MV-4-11 (cell line): Measurements from ENCODE around the gene NUDT1.

Experiments used
- DNase-seq: peaks from one replicate; lab custom pipeline; 2025; lab: John Stamatoyannopoulos, UW

The NUDT1 gene

DNA sequence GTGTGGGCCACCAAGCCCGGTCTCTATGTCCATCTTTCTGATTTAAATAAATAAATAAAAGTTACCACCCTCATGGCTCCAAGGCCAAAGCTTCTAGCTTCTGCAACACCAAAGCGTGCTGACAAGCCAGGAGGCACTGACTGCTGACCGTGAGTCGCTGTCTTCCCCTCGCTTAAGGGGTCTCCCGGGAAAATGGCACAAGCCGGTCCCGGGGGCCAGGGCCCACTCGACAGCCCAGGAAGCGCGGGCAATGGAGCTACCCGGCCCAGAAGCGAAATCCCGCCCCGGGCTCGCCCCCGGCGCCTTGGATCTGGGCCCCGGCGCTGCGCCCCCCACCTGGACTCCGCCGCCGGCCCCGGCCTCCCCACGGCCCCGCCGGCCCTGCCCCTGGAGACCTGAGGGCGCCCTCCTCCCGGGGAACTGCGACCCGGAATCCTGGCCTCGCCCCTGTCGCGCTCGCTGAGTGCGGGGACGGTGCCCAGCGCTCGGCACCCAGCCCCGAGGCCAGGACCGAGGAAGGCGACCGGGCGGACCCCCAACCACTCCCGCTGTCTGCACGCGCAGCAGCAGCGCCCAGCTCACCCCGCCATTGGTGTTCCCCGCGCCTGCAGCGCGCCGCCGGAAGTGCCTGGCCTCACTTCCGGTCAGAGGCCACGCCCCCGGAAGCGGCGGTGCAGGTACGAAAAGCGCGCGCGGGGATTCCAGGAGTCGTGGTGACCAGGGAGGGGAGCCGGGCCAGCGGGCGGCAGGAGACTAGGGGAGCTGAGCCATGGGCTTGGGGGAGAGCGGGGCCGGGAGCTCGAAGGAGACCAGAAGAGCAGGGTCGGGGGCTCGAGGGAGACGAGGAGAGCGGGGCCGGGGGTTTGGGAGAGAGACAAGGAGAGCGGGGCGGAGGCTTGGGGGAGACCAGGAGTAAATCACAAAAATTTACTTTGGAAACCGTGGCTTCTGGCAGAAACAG lies at the start of gene NUDT1, which contains the start of gene MRM2:
Gene NUDT1, plus strand, starts transcription at position 647 of the 961 bp plus-strand sequence. CDS start 2,349 bp downstream, outside the sequence.
Gene MRM2, minus strand, starts transcription at position 626 of the 961 bp plus-strand sequence. Its CDS starts 36 bp downstream, at position 590.
- peak; percentile 62 for DNase-seq

DNA sequence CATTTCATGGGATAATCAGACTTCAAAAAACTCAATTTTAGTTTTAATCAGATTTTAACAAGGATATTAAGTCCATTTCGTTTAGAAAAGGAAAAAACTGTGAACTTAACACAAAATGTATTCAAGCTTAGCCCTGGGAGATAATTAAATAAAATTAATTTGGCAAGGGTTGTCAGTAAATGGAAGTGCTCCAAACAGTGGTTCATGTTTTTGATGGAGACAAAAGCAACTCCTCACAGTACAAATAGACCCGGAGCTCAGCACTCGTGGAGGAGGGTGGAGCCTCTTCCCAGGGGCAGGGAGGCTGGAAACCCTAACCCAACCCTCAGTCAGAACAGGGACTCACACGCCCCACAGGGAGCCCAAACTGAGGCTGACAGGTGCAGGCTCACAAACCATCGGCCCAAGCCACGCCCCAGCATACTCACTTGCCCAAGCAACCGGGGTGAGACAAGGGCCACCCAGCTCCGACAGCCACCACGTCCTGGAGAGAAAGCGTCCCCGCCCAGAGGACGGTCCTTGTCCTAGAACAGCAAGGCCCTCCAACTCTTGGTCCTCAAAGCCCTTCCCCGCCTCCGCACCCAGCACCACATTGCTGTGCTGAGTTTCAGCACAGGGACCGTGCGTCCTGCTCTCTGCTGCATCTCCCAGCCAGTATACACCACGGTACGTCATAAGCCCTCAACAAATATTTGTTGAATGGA lies 49.0 kb upstream of the NUDT1 start:
- no peak for DNase-seq

DNA sequence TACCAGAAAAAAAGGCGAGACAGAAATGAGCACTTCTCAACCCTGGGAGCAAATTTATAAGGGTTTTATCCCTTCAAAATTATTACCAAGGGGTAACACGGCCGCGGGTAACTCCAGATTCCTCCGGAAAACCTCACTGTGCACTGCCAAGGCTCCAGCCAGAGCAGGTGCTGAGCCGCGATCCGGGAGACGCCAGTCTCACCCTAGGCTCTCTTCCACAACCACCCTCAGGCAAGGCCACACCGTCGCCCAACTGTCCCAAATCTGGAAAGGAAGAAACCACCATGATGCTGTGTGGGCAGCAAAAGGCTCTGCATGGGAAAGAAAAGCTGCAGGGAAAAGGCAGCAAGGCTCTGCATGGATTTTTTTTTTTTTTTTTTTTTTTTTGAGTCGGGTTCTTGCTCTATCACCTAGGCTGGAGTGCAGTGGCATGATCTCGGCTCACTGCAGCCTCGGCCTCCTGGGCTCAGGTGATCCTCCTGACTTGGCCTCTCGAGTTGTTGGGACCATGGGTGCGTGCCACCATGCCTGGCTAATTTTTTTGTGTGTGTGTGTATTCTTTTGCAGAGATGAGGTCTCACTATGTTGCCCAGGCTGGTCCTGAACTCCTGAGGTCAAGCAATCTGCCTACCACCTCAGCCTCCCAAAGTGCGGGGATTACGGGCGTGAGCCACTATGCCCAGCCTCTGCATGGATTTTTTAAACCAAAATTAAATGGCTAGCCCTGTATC lies 48.3 kb upstream of the NUDT1 start:
- no peak for DNase-seq

DNA sequence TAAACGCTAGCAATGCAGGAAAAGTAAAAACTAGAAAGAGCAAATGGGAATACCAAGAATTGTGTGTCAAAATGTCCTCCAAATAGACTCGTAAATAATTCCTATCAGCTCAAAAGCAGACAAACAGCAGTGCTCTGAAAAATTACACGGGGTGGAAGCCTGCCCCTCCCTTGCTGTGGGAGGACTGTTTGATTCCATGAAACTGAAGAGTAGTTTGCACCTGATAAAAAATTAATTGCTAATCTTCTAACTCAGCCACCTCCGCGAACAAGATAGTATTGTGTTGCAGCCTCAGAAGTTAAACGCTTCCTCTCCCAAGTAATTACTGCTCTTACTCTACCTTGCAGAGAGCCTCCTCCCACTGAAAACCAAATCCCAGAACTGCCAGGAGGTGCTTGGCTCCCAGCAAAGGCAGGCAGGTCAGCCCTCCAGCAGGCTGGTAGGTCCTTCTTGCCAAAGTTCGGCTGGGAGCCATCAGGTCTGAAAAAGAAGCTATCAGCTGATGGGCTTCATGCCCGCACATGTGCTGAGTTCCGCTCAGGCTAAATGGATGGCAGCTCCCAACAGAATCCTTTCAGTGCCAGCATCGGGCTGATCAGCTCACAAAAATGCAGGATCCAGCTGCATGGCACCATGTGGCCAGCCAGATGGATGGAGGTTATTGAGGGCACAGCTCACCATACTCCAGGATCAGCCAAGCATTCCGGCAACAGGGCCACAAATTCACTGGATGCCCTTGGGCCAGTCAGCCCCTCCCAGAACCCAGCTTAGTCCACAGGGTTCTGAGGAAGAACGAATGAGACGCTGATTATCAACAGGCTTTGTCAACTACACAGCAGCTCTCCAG lies 46.4 kb upstream of the NUDT1 start:
- DNase-seq: no peak

DNA sequence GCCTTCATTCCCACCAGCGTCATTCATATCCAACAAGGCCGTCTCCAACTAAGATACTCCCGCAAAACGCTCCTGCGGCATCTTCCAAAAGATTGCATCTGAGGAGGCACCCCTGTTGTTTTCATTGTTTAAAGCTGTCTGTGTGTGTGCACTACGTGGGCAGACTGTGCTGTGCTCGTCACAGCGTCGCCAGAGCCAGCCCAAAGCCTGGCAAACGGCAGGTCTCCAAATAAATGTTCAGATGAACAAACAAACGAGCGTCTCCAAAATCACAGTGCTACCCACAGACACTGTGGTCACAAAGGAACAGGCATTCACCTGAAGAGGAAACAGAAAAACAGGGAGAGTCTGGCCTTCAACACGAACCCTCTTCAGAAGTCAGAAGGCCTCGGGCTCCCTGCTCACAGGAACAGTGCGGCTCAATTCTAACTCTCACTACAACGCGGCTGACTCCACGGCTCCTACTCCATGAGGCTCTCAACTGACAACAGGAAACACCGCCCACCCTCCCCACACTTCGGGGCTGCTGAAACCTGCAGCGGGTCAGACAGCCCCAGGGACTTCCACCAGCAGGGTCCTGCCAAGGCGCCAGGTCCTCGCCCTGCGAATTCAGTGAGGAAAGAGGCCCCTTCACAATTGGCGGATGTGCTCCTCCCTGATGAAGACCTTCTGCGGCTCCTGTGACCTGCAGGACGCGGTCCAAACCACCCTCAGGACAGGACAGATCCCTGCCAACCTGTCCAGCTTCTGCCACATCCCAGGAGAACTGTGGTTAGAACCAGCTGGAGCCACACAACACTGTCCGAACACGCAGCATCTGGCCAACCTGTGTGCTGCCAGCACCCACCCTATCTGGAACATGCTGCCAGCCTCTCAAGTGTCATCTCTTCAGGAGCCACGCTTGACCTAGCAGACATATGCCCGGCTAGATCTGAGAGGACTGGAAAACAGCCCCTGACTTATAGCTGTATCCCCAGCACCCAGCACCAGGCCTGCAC lies 45.3 kb upstream of the NUDT1 start:
- no peak for DNase-seq

DNA sequence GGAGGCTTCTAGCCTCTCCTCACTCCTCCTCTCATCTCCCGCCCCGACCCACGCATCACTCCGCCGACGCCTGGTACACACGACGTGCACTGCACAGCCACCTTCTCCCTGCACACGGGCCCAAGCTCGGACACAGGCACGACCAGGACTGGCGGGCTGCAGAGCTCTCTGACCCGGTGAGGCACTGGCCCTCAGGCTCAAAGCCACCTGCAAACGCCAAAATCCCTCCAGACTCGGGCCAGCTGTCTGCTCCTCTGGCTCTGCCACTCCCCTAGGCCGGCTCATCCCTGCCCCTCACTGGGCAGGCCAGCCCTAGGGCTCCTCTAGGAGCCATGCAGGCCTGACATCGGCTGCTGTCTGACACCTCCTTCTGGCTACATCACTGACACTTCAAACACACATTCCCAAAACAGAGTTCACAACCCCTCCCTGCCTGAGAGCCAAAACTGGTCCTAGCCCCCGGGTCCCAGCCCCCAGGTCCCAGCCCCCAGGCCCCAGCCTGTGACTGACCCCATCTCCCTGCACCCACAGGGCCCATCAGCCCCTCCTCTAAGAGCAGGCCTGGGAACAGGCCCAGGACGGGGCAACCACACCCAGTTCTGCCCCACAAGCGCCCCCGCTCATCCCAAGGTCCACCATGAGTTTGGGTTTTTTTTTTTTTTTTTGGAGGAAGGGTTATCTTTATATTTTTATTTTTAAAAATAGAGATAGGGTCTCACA lies 44.4 kb upstream of the NUDT1 start:
- DNase-seq: no peak

DNA sequence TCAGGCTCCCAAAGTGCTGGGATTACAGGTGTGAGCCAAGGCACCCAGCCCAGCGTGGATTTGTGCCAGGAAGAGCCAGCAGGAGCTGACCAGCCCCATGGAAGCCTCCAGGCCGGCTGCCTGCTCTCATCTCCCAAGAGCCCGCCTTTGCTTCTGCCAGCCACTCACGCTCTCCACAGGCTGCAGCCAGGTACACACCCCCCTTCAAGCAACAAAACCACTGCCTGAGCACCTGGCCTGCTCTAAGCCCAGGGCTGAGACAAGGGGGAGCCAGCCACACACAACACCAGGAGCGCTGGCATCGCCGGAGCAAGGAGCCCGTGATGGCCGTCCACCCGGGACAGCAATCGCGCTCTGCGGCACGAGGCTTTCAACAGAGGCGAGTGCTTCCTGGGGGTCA lies 43.8 kb upstream of the NUDT1 start:
- no peak for DNase-seq

DNA sequence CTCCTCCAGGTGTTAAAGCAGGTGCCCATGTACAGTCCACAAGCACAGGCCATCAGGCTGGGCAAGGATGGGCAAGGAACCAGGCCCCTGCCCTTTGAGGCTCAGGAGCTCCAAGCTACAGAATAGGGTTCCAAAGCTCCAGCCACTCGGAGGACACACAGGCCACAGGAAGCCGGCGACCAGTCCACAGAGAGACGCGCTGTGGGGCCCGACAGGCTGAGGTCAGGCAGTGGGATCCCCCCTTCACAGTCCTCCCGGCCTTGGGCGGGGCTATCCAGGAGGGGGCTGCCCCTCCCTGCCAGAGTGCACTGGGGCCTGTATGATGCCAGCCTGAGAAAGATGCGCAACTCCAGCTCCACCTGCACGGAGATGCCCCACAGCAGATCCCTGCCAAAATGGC lies 43.3 kb upstream of the NUDT1 start:
- DNase-seq: no peak

DNA sequence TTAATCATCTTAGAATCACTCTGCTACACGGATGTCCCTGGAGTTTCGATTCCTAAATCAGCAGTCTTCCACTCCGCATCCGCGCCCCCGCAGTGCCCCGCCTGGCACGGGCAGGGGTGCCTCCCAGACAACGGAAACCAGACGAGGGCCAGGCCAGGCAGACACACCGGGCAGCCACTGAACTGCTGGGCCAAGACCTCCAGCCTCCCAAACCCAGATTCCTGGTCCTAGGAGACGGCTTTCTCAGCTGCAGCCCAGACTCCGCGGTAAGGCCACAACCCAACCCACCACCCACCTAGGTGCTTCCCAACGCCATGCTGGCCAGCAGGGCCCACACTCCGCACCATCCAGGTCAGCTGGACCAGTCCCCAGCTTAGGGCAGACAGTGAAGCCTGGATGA lies 42.5 kb upstream of the NUDT1 start:
- DNase-seq: no peak

DNA sequence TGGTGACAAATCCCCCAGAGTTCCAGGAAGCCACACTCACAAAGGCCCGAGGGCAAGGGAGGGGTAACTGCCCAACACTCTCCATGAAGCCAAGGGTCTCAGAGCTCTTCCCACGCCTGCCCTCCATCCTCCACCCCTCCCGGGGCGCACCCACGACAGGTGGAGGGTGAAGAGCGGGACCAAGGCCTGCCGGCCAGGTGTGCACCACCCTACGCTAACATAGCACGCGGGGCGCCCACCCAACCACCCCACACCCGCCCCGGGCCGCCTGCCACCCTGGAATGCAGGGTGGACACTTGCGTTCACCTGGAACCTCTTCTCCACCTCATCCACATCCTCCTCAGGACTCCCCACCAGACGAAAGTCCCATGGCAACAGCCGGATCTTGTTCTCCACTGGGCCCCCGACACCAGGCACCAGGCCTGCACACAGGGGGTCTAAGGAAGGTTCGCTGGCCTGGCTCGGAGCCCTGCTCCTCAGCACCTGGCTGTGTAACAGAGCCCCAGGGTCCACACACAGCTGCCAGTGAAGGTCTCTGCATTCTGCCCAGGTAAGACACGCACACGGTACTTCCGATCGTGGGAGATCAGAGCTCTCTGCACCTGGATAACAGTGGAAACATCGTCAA lies 42.0 kb upstream of the NUDT1 start:
- no peak for DNase-seq

DNA sequence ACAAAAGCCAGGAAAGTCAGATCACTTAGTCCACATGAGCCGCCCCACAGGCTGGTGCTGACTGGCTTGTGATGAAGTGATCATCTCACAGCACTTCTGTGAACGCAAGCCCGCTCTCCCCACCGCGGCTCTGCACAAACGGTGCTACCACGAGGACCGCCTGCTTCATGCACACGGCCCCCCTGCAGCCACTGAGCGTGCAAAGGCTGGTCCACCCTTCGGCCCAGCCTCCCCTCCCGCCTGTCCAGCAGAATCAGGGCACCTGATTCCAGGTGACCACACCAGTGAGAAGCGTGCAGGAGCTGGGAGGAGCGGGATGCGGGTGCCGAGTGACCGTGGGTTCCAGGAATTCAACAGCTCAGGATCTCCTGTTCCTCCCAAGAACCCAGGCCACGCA lies 41.4 kb upstream of the NUDT1 start:
- DNase-seq: no peak

DNA sequence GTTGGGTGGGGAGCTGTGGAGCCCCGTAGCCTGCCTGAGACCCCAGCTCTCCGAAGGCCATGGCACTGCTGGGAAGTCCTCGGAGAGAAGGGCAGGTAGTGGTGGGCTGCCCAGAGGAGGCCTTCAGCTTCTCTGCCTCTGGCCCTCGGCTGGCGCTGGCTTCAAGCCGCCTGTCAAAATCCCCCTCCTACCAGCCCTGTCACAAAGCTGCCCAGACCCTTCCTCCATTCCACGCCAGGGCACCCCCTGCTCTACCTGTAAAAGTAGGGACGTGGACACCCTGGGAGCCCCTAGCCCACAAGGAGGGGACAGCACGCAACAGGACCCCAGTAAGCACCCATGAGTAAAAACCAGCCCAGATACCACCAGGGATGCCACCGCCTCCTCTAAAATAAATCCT lies 40.9 kb upstream of the NUDT1 start:
- DNase-seq: no peak

DNA sequence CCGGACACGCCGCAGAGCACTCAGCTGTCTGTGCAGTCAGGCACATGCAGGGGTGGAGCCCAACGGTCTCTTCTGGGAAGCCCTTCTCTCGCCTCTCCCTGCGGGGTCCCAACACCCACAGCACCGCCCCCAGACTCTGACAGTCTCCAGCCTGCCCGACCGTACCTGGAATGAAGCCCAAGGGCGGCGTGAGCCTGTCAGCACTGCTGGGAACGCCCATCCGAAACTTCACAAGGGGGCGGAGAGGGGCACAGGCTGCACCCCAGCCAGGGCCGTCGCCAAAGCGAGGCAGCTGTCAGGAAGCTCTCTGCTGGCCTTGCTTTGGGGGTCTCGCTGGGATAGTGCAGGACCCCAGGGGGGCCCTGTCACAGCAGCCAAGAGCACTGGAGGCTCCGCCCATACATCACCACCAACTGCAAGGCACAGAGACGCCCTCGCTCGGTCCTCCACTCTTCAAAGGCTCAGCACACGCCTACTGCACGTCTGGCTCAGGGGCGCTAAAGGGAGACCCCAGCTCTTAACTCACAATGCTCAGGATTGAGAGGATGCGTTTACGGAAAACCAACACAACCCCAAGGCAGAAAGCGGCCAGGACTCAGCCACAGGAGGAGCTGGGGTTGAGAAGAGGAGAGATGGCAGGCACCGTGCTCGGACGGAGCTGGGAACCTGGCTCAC lies 40.2 kb upstream of the NUDT1 start:
- DNase-seq: no peak

DNA sequence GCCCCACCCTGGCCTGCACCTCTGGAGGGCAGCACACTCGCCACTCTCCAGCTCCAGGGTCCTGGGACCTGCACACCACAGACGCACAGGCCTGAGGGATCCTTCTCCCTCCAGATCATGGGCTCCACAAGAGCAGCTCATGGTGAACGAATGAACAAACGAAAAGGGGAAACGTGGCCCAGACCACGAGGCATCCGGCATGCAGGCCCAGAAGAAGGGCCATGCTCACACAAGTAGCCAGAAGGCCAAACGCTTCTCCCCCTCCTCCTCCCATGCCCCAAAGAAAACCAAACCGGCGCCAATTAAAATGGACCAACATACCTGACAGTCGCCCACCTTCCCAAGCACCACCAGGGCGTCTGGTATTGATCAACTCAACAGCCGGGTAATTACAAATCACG lies 39.7 kb upstream of the NUDT1 start:
- DNase-seq: no peak

DNA sequence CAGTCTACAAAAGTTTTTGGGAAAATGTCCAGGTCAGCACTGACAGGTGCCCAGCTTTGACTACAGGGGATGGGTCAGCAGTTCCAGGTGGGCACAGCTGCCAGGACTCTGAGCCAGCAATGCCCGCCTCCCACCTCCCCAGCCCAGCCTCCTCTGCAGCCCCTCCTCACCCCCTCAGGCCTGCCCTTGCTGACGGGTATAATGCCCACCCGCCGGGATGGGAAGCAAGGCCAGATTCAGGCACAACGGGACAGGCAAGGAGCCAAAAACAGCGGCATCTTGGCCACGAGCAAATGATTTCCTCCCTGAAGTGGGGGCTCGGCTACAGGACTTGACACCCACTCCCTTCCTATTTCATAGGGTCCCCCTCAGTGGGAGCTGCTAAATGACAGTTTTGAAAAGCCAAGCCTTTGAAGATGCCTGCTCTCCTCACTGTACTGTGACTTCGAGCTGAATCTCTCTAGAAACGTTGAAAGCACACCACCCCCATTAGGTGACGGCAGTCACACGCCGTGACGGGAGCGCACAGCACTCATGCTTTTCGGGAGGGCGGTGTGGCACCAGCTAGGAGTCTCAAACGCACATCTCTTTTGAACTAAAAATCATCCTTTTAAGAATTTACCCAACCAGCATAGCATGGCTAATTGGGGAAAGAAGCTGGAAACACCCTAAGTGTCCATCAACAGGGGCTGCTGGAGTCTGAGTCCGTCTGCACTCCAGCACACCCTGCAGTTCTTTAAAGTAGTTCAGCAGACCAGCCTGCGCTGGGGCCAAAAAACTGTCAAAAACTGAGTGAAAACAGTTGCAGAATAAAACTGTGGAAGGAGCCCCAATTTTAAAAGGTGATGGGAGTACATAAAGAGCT lies 38.9 kb upstream of the NUDT1 start:
- no peak for DNase-seq

DNA sequence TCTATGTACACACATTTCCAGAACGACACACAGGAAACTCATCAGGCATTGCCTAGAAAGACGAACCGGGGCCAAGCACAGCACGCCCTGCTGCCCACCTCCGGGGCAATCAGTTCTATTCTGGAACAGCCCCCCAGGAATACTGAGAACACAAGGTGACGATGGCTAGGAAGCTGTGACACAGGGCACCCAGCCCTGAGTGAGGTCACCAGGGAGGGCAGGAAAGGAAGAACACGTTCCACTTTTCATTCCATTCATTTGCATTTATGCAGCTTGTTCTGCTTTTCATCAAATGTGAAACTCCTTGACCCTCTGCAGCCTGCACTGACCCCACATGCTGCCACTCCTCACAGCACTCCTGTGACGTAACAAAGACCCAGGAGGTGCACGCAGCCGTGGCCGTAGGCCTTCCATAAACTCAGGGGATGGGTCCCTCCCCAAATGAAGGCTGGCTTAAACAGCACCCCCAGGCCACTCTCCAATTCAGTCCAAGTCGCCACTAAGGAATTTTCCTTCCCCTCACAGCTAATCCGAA lies 38.2 kb upstream of the NUDT1 start:
- DNase-seq: peak; percentile 76

DNA sequence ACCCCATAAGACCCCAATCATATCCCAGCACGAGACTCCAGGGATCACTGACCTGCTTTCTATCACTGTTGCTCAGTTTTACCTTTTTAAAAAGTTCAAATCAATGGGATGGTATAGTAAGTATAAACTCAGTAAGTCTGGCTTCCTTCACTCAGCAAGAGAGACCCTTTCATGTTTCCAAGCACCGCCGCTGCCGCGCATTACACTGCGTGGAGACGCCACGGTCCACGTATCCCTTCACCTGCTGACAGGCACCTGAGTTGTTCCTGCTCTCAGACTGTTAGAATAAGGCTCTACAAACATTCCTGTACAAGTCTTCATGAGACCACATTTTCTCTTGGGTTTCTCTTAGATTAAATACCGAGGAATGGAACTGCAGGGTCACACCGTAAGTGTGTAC lies 37.6 kb upstream of the NUDT1 start:
- DNase-seq: no peak
